GM03348 (cell line): ENCODE data around the gene PGD.
"Not testable (repeated sequence)": the region's sequence is repeated elsewhere in the genome, so short reads cannot be mapped to it uniquely, and the experiment has no call there.

Experiments used
- DNase-seq: peaks from one replicate; pipeline ENCODE4 v3.0.0; 2012; ENCODE audit warnings: low spot score

The PGD gene

GRCh38 chr1:10399444-10399941 lies 629 bp downstream of the PGD start:
- peak; percentile 43 for DNase-seq

GRCh38 chr1:10400013-10400412 lies 1.1 kb downstream of the PGD start:
- no peak for DNase-seq

- DNase-seq = peak; percentile 47
These were observed 2.4 kb downstream of the PGD start for GRCh38 chr1:10401281-10401680.

- no peak for DNase-seq
These were observed 3.9 kb downstream of the PGD start for GRCh38 chr1:10402729-10403274.

- DNase-seq = no peak
These were observed 8.3 kb downstream of the PGD start for GRCh38 chr1:10407201-10407600.

GRCh38 chr1:10415211-10415930 lies 16.5 kb downstream of the PGD start:
- DNase-seq = peak; percentile 35

- DNase-seq = not testable (repeated sequence)
These were observed 17.1 kb downstream of the PGD start for GRCh38 chr1:10415967-10416366.

- DNase-seq = not testable (repeated sequence)
These were observed 19.9 kb downstream of the PGD start for GRCh38 chr1:10418741-10419140.

- DNase-seq = no peak
These were observed 20.5 kb downstream of the PGD start for GRCh38 chr1:10419351-10419750.

- no peak for DNase-seq
These were observed 22.8 kb downstream of the PGD start for GRCh38 chr1:10421637-10422036.

GRCh38 chr1:10424034-10424433 lies 25.2 kb downstream of the PGD start:
- peak; percentile 55 for DNase-seq

GRCh38 chr1:10424651-10425050 lies 25.8 kb downstream of the PGD start:
- no peak for DNase-seq

GRCh38 chr1:10425826-10426534 lies 27.1 kb downstream of the PGD start:
- not testable (repeated sequence) for DNase-seq

- not testable (repeated sequence) for DNase-seq
These were observed 27.6 kb downstream of the PGD start for GRCh38 chr1:10426535-10426848.

- DNase-seq = no peak
These were observed 30.1 kb downstream of the PGD start for GRCh38 chr1:10428984-10429383.

- no peak for DNase-seq
These were observed 31.0 kb downstream of the PGD start for GRCh38 chr1:10429868-10430215.

- peak; percentile 100 for DNase-seq
These were observed 31.6 kb downstream of the PGD start, which contains the start of gene CENPS for GRCh38 chr1:10430216-10431069. CENPS (plus strand) TSS chr1:10430433; CDS start chr1:10430518, 85 bp downstream.

GRCh38 chr1:10431070-10431730 lies 32.3 kb downstream of the PGD start:
- peak; percentile 36 for DNase-seq

GRCh38 chr1:10432910-10433700 lies 34.2 kb downstream of the PGD start:
- no peak for DNase-seq

- no peak for DNase-seq
These were observed 34.9 kb downstream of the PGD start for GRCh38 chr1:10433790-10434189.

- DNase-seq = no peak
These were observed 35.7 kb downstream of the PGD start for GRCh38 chr1:10434590-10434989.
